HG03521 (cell line): Measurements from ENCODE around the gene FAM25A.
"Not testable (repeated sequence)": the region's sequence is repeated elsewhere in the genome, so short reads cannot be mapped to it uniquely, and the experiment has no call there.

ENCODE experiments used
- ATAC-seq: cut with Tn5 transposase; IDR thresholded peaks from one replicate; pipeline ENCODE4 v1.9.1; 2021; ENCODE audit warnings: mild to moderate bottlenecking, moderate library complexity; ENCODE audit not compliant: unreplicated experiment

The FAM25A gene

GRCh38 chr10:87020056-87020455 is at the start of gene FAM25A:
TSS of gene FAM25A (plus strand) at chr10:87020294. CDS start at chr10:87020325, 31 bp downstream.
- not testable (repeated sequence) for ATAC-seq

GRCh38 chr10:86970982-86971231 is 49.2 kb upstream of the FAM25A start:
- ATAC-seq: no peak

GRCh38 chr10:86971232-86971991 is 48.7 kb upstream of the FAM25A start:
- peak; percentile 67 for ATAC-seq

- no peak for ATAC-seq
Measured at GRCh38 chr10:86972613-86973380, 47.3 kb upstream of the FAM25A start.

- no peak for ATAC-seq
Measured at GRCh38 chr10:86974484-86974883, 45.6 kb upstream of the FAM25A start.

- ATAC-seq: no peak
Measured at GRCh38 chr10:86976362-86977056, 43.6 kb upstream of the FAM25A start.

GRCh38 chr10:86978457-86978856 is 41.6 kb upstream of the FAM25A start:
- ATAC-seq: not testable (repeated sequence)

- no peak for ATAC-seq
Measured at GRCh38 chr10:86979296-86979818, 40.7 kb upstream of the FAM25A start.

- no peak for ATAC-seq
Measured at GRCh38 chr10:86979977-86980448, 40.1 kb upstream of the FAM25A start.

GRCh38 chr10:86981020-86981419 is 39.1 kb upstream of the FAM25A start:
- ATAC-seq: not testable (repeated sequence)

GRCh38 chr10:86981716-86982115 is 38.4 kb upstream of the FAM25A start:
- no peak for ATAC-seq

- not testable (repeated sequence) for ATAC-seq
Measured at GRCh38 chr10:86984498-86984897, 35.6 kb upstream of the FAM25A start.

GRCh38 chr10:86988520-86988919 is 31.6 kb upstream of the FAM25A start:
- no peak for ATAC-seq

GRCh38 chr10:86991362-86991761 is 28.7 kb upstream of the FAM25A start:
- not testable (repeated sequence) for ATAC-seq

GRCh38 chr10:86992456-86992855 is 27.6 kb upstream of the FAM25A start:
- no peak for ATAC-seq

- ATAC-seq: no peak
Measured at GRCh38 chr10:86992929-86993328, 27.2 kb upstream of the FAM25A start.

- not testable (repeated sequence) for ATAC-seq
Measured at GRCh38 chr10:86999802-87000403, 20.2 kb upstream of the FAM25A start.

GRCh38 chr10:87000491-87000890 is 19.6 kb upstream of the FAM25A start:
- no peak for ATAC-seq

GRCh38 chr10:87007124-87007523 is 13.0 kb upstream of the FAM25A start:
- not testable (repeated sequence) for ATAC-seq

- ATAC-seq: not testable (repeated sequence)
Measured at GRCh38 chr10:87007674-87008073, 12.4 kb upstream of the FAM25A start.

- ATAC-seq: not testable (repeated sequence)
Measured at GRCh38 chr10:87008303-87008702, 11.8 kb upstream of the FAM25A start.
